Endothelial cell of umbilical vein (primary cell): ENCODE data around the gene PANK2. TPM values are rescaled to one million over a fixed set of nuclear protein-coding genes. Genes with fewer than 3 reads are reported as not detected.

ENCODE experiments used
- BruUV-seq: library from RNA; stranded (reverse); fragments of 400-500 nt; replicated peaks from 2 replicates; lab custom pipeline; 2021; lab: Mats Ljungman, UMichigan
- CTCF ChIA-PET: fragments of 300-600, 350-600 bp; sonication (Branson Sonifier 250); formaldehyde crosslinking; loops from one replicate; lab custom pipeline; 2021; ENCODE audit warnings: antibody characterized with exemption, inconsistent platforms; lab: Charles Lee
- POLR2A ChIA-PET: fragments of 300-600, 350-600 bp; sonication (Branson Sonifier 250); formaldehyde crosslinking; loops from one replicate; lab custom pipeline; 2021; ENCODE audit warnings: antibody characterized with exemption, inconsistent platforms; lab: Charles Lee
- DNase-seq: peaks from one replicate; pipeline ENCODE4 v3.0.0-alpha.2; 2011; ENCODE audit warnings: low read depth, low spot score
- FAIRE-seq: peaks from 2 replicates; lab custom pipeline; 2011; peaks lifted over from hg19 to GRCh38; lab: Jason Lieb, UNC
- H2AFZ ChIP-seq: 2 replicates; pipeline ENCODE4 v1.6.0; 2012; ENCODE audit warnings: low read depth, low read length, control low read depth, inconsistent platforms
- H3K27ac ChIP-seq: 2 replicates; pipeline ENCODE4 v1.5.1; 2011; ENCODE audit warnings: low read depth, mild to moderate bottlenecking, control low read depth, low read length, moderate library complexity; ENCODE audit not compliant: insufficient read depth
- H3K27me3 ChIP-seq, 2 experiments: 2 replicates each; pipeline versions ENCODE4 v1.6.0 to v1.6.1; 2011; ENCODE audit warnings: low read length in 2 of 2, mixed read lengths in 1 of 2; ENCODE audit not compliant: control insufficient read depth in 2 of 2, insufficient read depth in 2 of 2
- H3K36me3 ChIP-seq, 2 experiments: 2 replicates in 1 of 2; 3 replicates in 1 of 2; pipeline ENCODE4 v1.5.1; 2011; ENCODE audit warnings: low read length in 2 of 2, mild to moderate bottlenecking in 1 of 2, moderate library complexity in 1 of 2; ENCODE audit not compliant: control insufficient read depth in 2 of 2, insufficient read depth in 2 of 2; ENCODE audit errors: extremely low read depth in 1 of 2
- H3K4me1 ChIP-seq: 3 replicates; pipeline ENCODE4 v1.5.1; 2011; ENCODE audit warnings: mild to moderate bottlenecking, low read length; ENCODE audit not compliant: control insufficient read depth, insufficient read depth; ENCODE audit errors: extremely low read depth
- H3K4me2 ChIP-seq: 2 replicates; pipeline ENCODE4 v1.6.1; 2011; ENCODE audit warnings: low read length, control low read depth, mixed read lengths; ENCODE audit not compliant: insufficient read depth
- H3K4me3 ChIP-seq, 3 experiments: fragments of 200-600 bp in 1 of 3; sonication (generic), shearing (Covaris generic) in 1 of 3; replicated peaks in 1 of 3; 2 replicates each; pipeline ENCODE4 v1.5.1; 2011 to 2016; ENCODE audit warnings: control low read depth in 3 of 3, low read length in 3 of 3, mild to moderate bottlenecking in 2 of 3, inconsistent platforms in 1 of 3, low read depth in 1 of 3, moderate library complexity in 1 of 3; ENCODE audit not compliant: insufficient read depth in 1 of 3
- H3K79me2 ChIP-seq: 2 replicates; pipeline ENCODE4 v1.6.0; 2012; ENCODE audit warnings: low read length, inconsistent platforms; ENCODE audit not compliant: control insufficient read depth, insufficient read depth
- H3K9ac ChIP-seq: replicated peaks from 2 replicates; pipeline ENCODE3; 2011; ENCODE audit warnings: low read length, control low read depth; ENCODE audit not compliant: insufficient read depth; ENCODE audit errors: extremely low read depth
- H3K9me1 ChIP-seq: replicated peaks from 3 replicates; pipeline ENCODE4 v1.6.0; 2011; ENCODE audit warnings: mild to moderate bottlenecking, low read length; ENCODE audit not compliant: control insufficient read depth, insufficient read depth; ENCODE audit errors: extremely low read depth
- H3K9me3 ChIP-seq: replicated peaks from 2 replicates; pipeline ENCODE4 v1.5.1; 2012; ENCODE audit warnings: low read length, inconsistent platforms; ENCODE audit not compliant: control insufficient read depth, insufficient read depth
- H4K20me1 ChIP-seq: replicated peaks from 2 replicates; pipeline ENCODE3; 2011; ENCODE audit warnings: mild to moderate bottlenecking, low read length; ENCODE audit not compliant: control insufficient read depth, insufficient read depth; ENCODE audit errors: extremely low read depth
- CTCF ChIP-seq, 2 donors: IDR thresholded peaks; 1 replicate in 1 of 2; 2 replicates in 1 of 2; pipeline ENCODE4 v1.5.1; 2011; ENCODE audit warnings: low read length in 2 of 2, mild to moderate bottlenecking in 2 of 2, moderate library complexity in 2 of 2, control low read depth in 1 of 2, inconsistent platforms in 1 of 2, low read depth in 1 of 2; ENCODE audit not compliant: insufficient read depth in 1 of 2; ENCODE audit errors: extremely low read depth in 1 of 2
- EZH2 ChIP-seq: IDR thresholded peaks from 2 replicates; pipeline ENCODE4 v1.6.1; 2012; ENCODE audit warnings: borderline replicate concordance, low read depth, mild to moderate bottlenecking, moderate library complexity, low read length, inconsistent platforms; ENCODE audit not compliant: severe bottlenecking
- FOS ChIP-seq: IDR thresholded peaks from 2 replicates; pipeline ENCODE4 v1.6.1; 2011; ENCODE audit warnings: mild to moderate bottlenecking, low read length, moderate library complexity, borderline replicate concordance; ENCODE audit not compliant: insufficient read depth
- GATA2 ChIP-seq: IDR thresholded peaks from 2 replicates; pipeline ENCODE4 v1.7.0; 2011; ENCODE audit warnings: low read depth, mild to moderate bottlenecking, moderate library complexity, mixed read lengths, low read length; ENCODE audit not compliant: insufficient read length, insufficient read depth
- JUN ChIP-seq: IDR thresholded peaks from 2 replicates; pipeline ENCODE4 v1.6.1; 2011; ENCODE audit warnings: borderline replicate concordance, low read depth; ENCODE audit not compliant: insufficient read length, insufficient read depth
- MAX ChIP-seq: IDR thresholded peaks from 2 replicates; pipeline ENCODE4 v1.6.1; 2011; ENCODE audit not compliant: insufficient read depth, insufficient read length
- MYC ChIP-seq: IDR thresholded peaks from one replicate; pipeline ENCODE4 v1.6.1; 2011; ENCODE audit warnings: mild to moderate bottlenecking, low read depth, low read length
- POLR2A ChIP-seq: IDR thresholded peaks from 2 replicates; pipeline ENCODE4 v1.6.1; 2012; ENCODE audit warnings: low read depth, mild to moderate bottlenecking, control low read depth, low read length
- POLR2AphosphoS5 ChIP-seq: IDR thresholded peaks from 2 replicates; pipeline ENCODE4 v1.6.1; 2012; ENCODE audit warnings: low read depth, mild to moderate bottlenecking, control low read depth, low read length, moderate library complexity; ENCODE audit not compliant: insufficient read depth
- dilution Hi-C: fragments of 300-500 bp; cut with MboI; formaldehyde crosslinking; loops from one replicate; pipeline ENCODE4 v1.15.0; 2019; ENCODE audit warnings: low sequenced_read_pairs; ENCODE audit not compliant: extremely low pct_ligation_motif_present
- intact Hi-C: fragments of 100-400 bp; cut with micrococcal nuclease; formaldehyde crosslinking; loops from one replicate; pipeline ENCODE4 v1.10.0; 2022
- polyA plus RNA-seq, 4 experiments: library from polyadenylated mRNA; depleted of rRNA in 3 of 4; stranded (reverse) in 3 of 4; unstranded in 1 of 4; fragments of >200 nt; gene quantifications; 2 replicates each; pipeline versions ENCODE4 v1.2.1 to v1.2.3, GENCODE V29; 2011 to 2012; ENCODE audit warnings: missing spikeins in 1 of 4
- total RNA-seq: library from RNA; stranded (reverse); gene quantifications from 2 replicates; pipeline ENCODE4 v1.2.3, GENCODE V29; 2021

Gene PANK2
- total and polyA plus RNA-seq, 2 donors (not counting 3 experiments of a cell fraction or from before 2014, with no cell fraction given) = 18.9 to 54.3 TPM

GRCh38 chr20:3901028-3901705 is 12.0 kb downstream of the PANK2 start:
- Histone ChIP-seq H3K79me2 (peaks cover 99% of the 10 kb centered on the region), H3K4me1 (peaks cover 29% of the 10 kb centered on the region), H3K4me3 (no peak overlapping the region), H3K27me3 (no peaks in the 10 kb centered on the region), H3K27ac (no peak overlapping the region), H2AFZ (no peak overlapping the region), H3K4me2 (no peak overlapping the region), H3K9me3 (no peaks in the 10 kb centered on the region), H3K9ac (no peak overlapping the region), H3K36me3 (peaks cover 0 to 3% of the 10 kb centered on the region in 2 experiments), H3K9me1 (peaks cover 2% of the 10 kb centered on the region), H4K20me1 (peaks cover 26% of the 10 kb centered on the region)
- dilution Hi-C loops (no loop called here), intact Hi-C loops (no loop called here)
- POLR2A ChIA-PET = interaction anchor here (0.5 kb wide), 1 partner anchor 89 kb away, joined by 5 read pairs; no protein-coding TSS in a partner anchor
- no peak for DNase-seq
- CTCF ChIA-PET = interaction anchor here (0.8 to 1.8 kb wide), 5 partner anchors 9 to 190 kb away, joined by 3 to 5 read pairs (median 3); no protein-coding TSS in a partner anchor
- TF ChIP-seq CTCF (IDR thresholded peaks at IDR 0.05; ENCODE audit: extremely low read depth in 1 of 2, insufficient read depth in 1 of 2, low read depth in 1 of 2, low read length in 2 of 2) = no peak
- TF ChIP-seq MAX = no peak
- no peak for TF ChIP-seq EZH2
- TF ChIP-seq FOS = no peak
- TF ChIP-seq MYC = no peak
- TF ChIP-seq POLR2AphosphoS5 = no peak
- no peak for TF ChIP-seq GATA2
- TF ChIP-seq POLR2A = no peak
- no peak for TF ChIP-seq JUN
- BruUV-seq = no TSS peak
- no peak for FAIRE-seq
